NCI-H1417 treated with DMSO at 0.1 percent for 48 hours (cell line): ENCODE data around the gene IRF7.
"Not testable (repeated sequence)": the region's sequence is repeated elsewhere in the genome, so short reads cannot be mapped to it uniquely, and the experiment has no call there.

Experiments used
- DNase-seq: peaks from one replicate; lab custom pipeline; 2025; lab: John Stamatoyannopoulos, UW

Gene IRF7

GRCh38 chr11:581342-581741 lies 34.4 kb downstream of the IRF7 start:
- DNase-seq: no peak

- no peak for DNase-seq
Measured at GRCh38 chr11:579830-580601, 35.7 kb downstream of the IRF7 start.

GRCh38 chr11:578276-579035 lies 37.3 kb downstream of the IRF7 start:
- DNase-seq: no peak

GRCh38 chr11:577611-577894 lies 38.2 kb downstream of the IRF7 start:
- DNase-seq: no peak

- DNase-seq: no peak
Measured at GRCh38 chr11:576811-577610, 38.7 kb downstream of the IRF7 start.

- DNase-seq: peak; percentile 77
Measured at GRCh38 chr11:575996-576768, 39.6 kb downstream of the IRF7 start, which contains the start of gene PHRF1. TSS of gene PHRF1 (plus strand) at chr11:576470. CDS start at chr11:581513, 5,043 bp downstream.

GRCh38 chr11:575313-575995 lies 40.3 kb downstream of the IRF7 start:
- DNase-seq: no peak

- no peak for DNase-seq
Measured at GRCh38 chr11:574632-575312, 41.0 kb downstream of the IRF7 start.

- DNase-seq: not testable (repeated sequence)
Measured at GRCh38 chr11:574031-574570, 41.6 kb downstream of the IRF7 start.

GRCh38 chr11:573146-573759 lies 42.5 kb downstream of the IRF7 start:
- no peak for DNase-seq

- no peak for DNase-seq
Measured at GRCh38 chr11:571802-572185, 44.0 kb downstream of the IRF7 start.

GRCh38 chr11:569158-569885 lies 46.4 kb downstream of the IRF7 start:
- no peak for DNase-seq

- DNase-seq: peak; percentile 79
Measured at GRCh38 chr11:568306-569157, 47.2 kb downstream of the IRF7 start.

- DNase-seq: no peak
Measured at GRCh38 chr11:567629-568292, 48.0 kb downstream of the IRF7 start.

GRCh38 chr11:567011-567628 lies 48.6 kb downstream of the IRF7 start:
- DNase-seq: no peak

GRCh38 chr11:565921-566509 lies 49.7 kb downstream of the IRF7 start:
- no peak for DNase-seq
